ENCODE measurements around the gene SEC16B. TPM values are rescaled to one million over a fixed set of nuclear protein-coding genes. Genes with fewer than 3 reads are reported as not detected.

Gene SEC16B
- total and polyA plus RNA-seq, 9 of the 15 experiments (the other 6 are each of a cell fraction or from before 2014, with no cell fraction given), result not detected

- no peak for FAIRE-seq
- Histone ChIP-seq H3K27me3 (ENCODE audit: control insufficient read depth in 2 of 2, insufficient read depth in 2 of 2, low read length in 2 of 2) (0 out of 5 replicates have a peak, but pooled peaks cover 0 to 3% of the 10 kb centered on the region in 2 experiments), H3K9me3 (replicated peaks; ENCODE audit: control insufficient read depth, insufficient read depth, low read depth, low read length) (no peaks in the 10 kb centered on the region), H3K79me2 (ENCODE audit: control insufficient read depth, insufficient read depth, low read length) (no peaks in the 10 kb centered on the region), H3K9ac (ENCODE audit: insufficient read depth in 1 of 2, low read depth in 2 of 2, low read length in 2 of 2) (no peak overlapping the region), H3K4me1 (replicated peaks in 1 of 2; ENCODE audit: control insufficient read depth in 2 of 2, insufficient read depth in 2 of 2, low read length in 2 of 2) (no peaks in the 10 kb centered on the region), H3K9me1 (ENCODE audit: control insufficient read depth, insufficient read depth, low read length) (no peaks in the 10 kb centered on the region), H2AFZ (ENCODE audit: low read depth, low read length) (no peak overlapping the region), H3K4me2 (ENCODE audit: insufficient read depth, low read length) (no peak overlapping the region), H4K20me1 (replicated peaks; ENCODE audit: control insufficient read depth, insufficient read depth, low read length) (no peaks in the 10 kb centered on the region), H3K4me3 (no peak overlapping the region), H3K36me3 (ENCODE audit: control insufficient read depth, insufficient read depth, low read length) (no peaks in the 10 kb centered on the region), H3K27ac (ENCODE audit: extremely low read depth, low read depth, low read length) (no peak overlapping the region)
- POLR2A ChIA-PET, result no interaction called here
- no TSS peak for BruUV-seq (replicated peaks)
- CTCF ChIA-PET (ENCODE audit: low intra/inter-chr PET ratio), result no interaction called here
- 0% methylated on average over 5 of the region's 5 CpGs for WGBS (ENCODE audit: insufficient coverage, low coverage, missing lambda C conversion rate)
- intact Hi-C loops (cut with micrococcal nuclease), result no loop called here
- ATAC-seq, result no peak
- no peak for DNase-seq (ENCODE audit: extremely low read depth in 1 of 4, low spot score in 3 of 4)
- in situ Hi-C loops (cut with MboI), result no loop called here
- no peak for TF ChIP-seq SIN3B (IDR thresholded peaks at IDR 0.05; ENCODE audit: low read depth)
- TF ChIP-seq ZNF785 (CRISPR knock-in tag; IDR thresholded peaks at IDR 0.05), result no peak
- no peak for TF ChIP-seq RBFOX2 (IDR thresholded peaks at IDR 0.05; ENCODE audit: low read depth, low read length)
- TF ChIP-seq E2F8 (IDR thresholded peaks at IDR 0.05; ENCODE audit: low read depth, partially characterized antibody), result no peak
- TF ChIP-seq FOXO4 (CRISPR knock-in tag; IDR thresholded peaks at IDR 0.05), result no peak
- TF ChIP-seq ZHX1 (conservative IDR thresholded peaks at IDR 0.05; ENCODE audit: low read length), result no peak
- TF ChIP-seq CREB3 (tag; conservative IDR thresholded peaks at IDR 0.05; ENCODE audit: low read depth), result no peak
- TF ChIP-seq CHD4 (IDR thresholded peaks at IDR 0.05; ENCODE audit: insufficient read depth, insufficient replicate concordance, low read depth, low read length, poor library complexity, severe bottlenecking), result no peak
- TF ChIP-seq JUND (IDR thresholded peaks at IDR 0.05; ENCODE audit: borderline replicate concordance, low read depth, low read length), result no peak
- TF ChIP-seq JUND (tag; IDR thresholded peaks at IDR 0.05; ENCODE audit: borderline replicate concordance, low read depth, low read length), result no peak
- no peak for TF ChIP-seq JUNB (CRISPR knock-in tag; conservative IDR thresholded peaks at IDR 0.05)
- no peak for TF ChIP-seq ARID1B (IDR thresholded peaks at IDR 0.05)
These were observed 749 bp downstream of the SEC16B start for GRCh38 chr1:177969109-177969508.

Data from K562 (cell line).